ENCODE measurements around the gene UBQLN4.

Gene UBQLN4

GRCh38 chr1:156012051-156012817, 41.4 kb downstream of the UBQLN4 start:
- no peak for DNase-seq (ENCODE audit: low read depth)

- DNase-seq (ENCODE audit: low read depth), result no peak
Observed at GRCh38 chr1:156009404-156009803, 44.2 kb downstream of the UBQLN4 start.

GRCh38 chr1:156006666-156007376, 46.8 kb downstream of the UBQLN4 start:
- no peak for DNase-seq (ENCODE audit: low read depth)

- peak; percentile 5 for DNase-seq (ENCODE audit: low read depth)
Observed at GRCh38 chr1:156004843-156005584, 48.6 kb downstream of the UBQLN4 start.

GRCh38 chr1:156003923-156004188, 49.7 kb downstream of the UBQLN4 start:
- no peak for DNase-seq (ENCODE audit: low read depth)

GRCh38 chr1:156002188-156002911, 51.2 kb downstream of the UBQLN4 start:
- DNase-seq (ENCODE audit: low read depth), result no peak

GRCh38 chr1:156001662-156002171, 51.9 kb downstream of the UBQLN4 start:
- DNase-seq (ENCODE audit: low read depth), result no peak

GRCh38 chr1:156001021-156001661, 52.5 kb downstream of the UBQLN4 start:
- no peak for DNase-seq (ENCODE audit: low read depth)

GRCh38 chr1:155999964-156000363, 53.6 kb downstream of the UBQLN4 start:
- DNase-seq (ENCODE audit: low read depth), result no peak

GRCh38 chr1:155996166-155996565, 57.4 kb downstream of the UBQLN4 start:
- DNase-seq (ENCODE audit: low read depth), result no peak

GRCh38 chr1:155993595-155993994, 60.0 kb downstream of the UBQLN4 start:
- no peak for DNase-seq (ENCODE audit: low read depth)

- no peak for DNase-seq (ENCODE audit: low read depth)
Observed at GRCh38 chr1:155990005-155990739, 63.4 kb downstream of the UBQLN4 start.

GRCh38 chr1:155989242-155990004, 64.2 kb downstream of the UBQLN4 start:
- DNase-seq (ENCODE audit: low read depth), result peak; percentile 64

All from activated T-helper 1 cell treated with Interleukin-2 at 50 U/mL for 16 hours (primary cell).